Retinal pigment epithelial cell (primary cell): ENCODE data around the gene RAB9A.

Experiments used
- DNase-seq: peaks from one replicate; pipeline ENCODE4 v3.0.0-alpha.2; 2010; ENCODE audit warnings: low read depth
- H3K4me3 ChIP-seq: 2 replicates; pipeline ENCODE4 v1.5.1; 2011; ENCODE audit warnings: mild to moderate bottlenecking, low read length, control low read depth, moderate library complexity
- TF ChIP-seq, protein P1 (sequence below): conservative IDR thresholded peaks from 2 replicates; pipeline ENCODE4 v1.5.1; 2011; ENCODE audit warnings: low read depth, low read length, control low read depth, inconsistent platforms

Gene RAB9A

DNA sequence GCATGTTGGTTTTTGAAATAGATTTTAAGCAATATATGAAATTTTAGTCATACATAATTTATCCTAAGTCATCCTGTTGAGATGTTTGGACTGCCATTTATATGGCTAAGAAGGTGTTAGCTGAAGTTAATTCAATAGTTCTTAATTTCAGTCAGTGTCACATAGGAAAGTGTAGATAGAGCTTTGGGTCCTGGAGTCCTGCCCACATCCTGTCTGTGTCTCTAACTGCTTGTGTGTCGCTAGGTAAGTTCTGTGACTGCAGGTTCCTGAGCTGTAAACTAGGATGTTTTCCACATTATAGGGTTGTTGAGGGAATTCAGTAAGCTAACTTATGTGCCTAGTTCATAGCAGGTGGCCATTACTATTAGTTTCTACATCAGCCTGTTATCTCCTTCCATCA, 66.3 kb downstream of the RAB9A start:
- no peak for DNase-seq
- TF ChIP-seq, protein P1, sequence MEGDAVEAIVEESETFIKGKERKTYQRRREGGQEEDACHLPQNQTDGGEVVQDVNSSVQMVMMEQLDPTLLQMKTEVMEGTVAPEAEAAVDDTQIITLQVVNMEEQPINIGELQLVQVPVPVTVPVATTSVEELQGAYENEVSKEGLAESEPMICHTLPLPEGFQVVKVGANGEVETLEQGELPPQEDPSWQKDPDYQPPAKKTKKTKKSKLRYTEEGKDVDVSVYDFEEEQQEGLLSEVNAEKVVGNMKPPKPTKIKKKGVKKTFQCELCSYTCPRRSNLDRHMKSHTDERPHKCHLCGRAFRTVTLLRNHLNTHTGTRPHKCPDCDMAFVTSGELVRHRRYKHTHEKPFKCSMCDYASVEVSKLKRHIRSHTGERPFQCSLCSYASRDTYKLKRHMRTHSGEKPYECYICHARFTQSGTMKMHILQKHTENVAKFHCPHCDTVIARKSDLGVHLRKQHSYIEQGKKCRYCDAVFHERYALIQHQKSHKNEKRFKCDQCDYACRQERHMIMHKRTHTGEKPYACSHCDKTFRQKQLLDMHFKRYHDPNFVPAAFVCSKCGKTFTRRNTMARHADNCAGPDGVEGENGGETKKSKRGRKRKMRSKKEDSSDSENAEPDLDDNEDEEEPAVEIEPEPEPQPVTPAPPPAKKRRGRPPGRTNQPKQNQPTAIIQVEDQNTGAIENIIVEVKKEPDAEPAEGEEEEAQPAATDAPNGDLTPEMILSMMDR = no peak
- no peak overlapping the region for H3K4me3 ChIP-seq

DNA sequence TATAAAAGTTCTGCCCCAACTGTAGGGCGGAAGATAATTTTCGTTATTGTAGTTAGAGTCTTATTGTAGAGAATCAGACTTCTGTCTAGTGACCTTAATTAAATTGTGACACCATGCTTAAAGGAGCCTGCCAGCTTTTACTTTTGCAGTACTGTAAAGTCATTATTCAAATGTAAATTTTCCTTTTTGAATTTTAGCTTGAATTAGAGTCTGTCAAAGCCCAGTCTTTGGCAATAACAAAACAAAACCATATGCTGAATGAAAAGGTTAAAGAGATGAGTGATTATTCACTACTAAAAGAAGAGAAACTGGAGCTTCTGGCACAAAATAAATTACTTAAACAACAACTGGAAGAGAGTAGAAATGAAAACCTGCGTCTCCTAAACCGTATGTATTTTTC, 67.5 kb downstream of the RAB9A start:
- no peak overlapping the region for H3K4me3 ChIP-seq
- TF ChIP-seq, protein P1 = no peak
- no peak for DNase-seq

DNA sequence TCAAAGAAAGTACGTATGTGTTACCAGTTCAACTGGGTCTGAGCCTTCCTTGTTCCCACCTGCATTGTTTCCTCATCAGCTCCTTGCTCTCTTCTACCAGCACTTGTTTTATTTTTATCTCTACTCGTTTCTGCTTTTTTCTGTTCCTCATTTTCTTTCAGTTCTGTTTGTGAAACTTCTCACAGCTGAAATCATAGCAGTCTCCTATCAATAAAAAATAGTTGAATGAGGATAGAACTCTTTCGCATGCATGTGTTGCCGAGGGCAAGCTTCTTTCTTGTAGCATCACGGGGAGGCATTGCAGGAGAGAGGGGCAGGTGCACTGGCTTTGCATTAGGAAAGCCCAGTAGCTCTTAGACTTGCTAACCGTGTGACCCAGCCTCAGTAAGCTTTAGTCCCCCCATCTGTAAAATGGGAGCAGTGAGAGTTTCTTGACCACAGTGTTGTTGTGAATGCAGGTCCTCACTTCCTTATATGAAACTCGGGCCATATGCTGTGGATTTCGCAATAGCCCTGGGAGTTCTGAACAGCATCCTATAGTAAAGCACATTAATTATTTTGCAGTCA, 70.3 kb downstream of the RAB9A start:
- no peak overlapping the region for H3K4me3 ChIP-seq
- TF ChIP-seq, protein P1 = no peak
- no peak for DNase-seq
